Occipital lobe (tissue), 2 donors: ENCODE results near the gene ARHGDIG. TPM values are rescaled to one million over a fixed set of nuclear protein-coding genes. Genes with fewer than 3 reads are reported as not detected.
A peak's percentile ranks its signal among the peaks of the same experiment; 100 is the strongest.
"Not testable (repeated sequence)": the region's sequence is repeated elsewhere in the genome, so short reads cannot be mapped to it uniquely, and the experiment has no call there.

Experiments
- DNase-seq: peaks from one replicate; lab custom pipeline; 2025; lab: John Stamatoyannopoulos, UW
- total RNA-seq: library from RNA; depleted of rRNA; stranded (reverse); fragments of >200 nt; gene quantifications from one replicate; pipeline ENCODE4 v1.2.3, GENCODE V29; 2014

ARHGDIG gene
- total RNA-seq: 35.9 TPM

DNA sequence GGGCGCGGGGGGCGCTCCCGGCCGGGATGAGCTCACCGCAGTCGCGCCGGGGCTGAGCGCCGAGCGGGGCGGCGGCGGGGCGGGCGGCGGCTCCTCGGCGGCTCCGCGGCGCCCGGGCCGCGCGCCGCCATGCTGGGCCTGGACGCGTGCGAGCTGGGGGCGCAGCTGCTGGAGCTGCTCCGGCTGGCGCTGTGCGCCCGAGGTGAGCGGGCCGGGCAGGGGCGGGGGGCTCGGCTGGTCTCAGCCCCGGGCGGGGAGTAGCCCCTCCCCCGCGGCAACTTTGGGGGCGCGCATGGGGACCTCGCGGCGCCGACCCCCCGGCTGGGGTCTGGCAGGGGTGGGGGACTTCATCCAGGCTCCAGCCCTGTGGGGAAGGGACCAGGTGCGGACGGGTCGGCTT is at the start of gene ARHGDIG:
TSS of gene ARHGDIG (plus strand) at position 40 of the 400 bp plus-strand sequence. CDS start at position 130, 90 bp downstream.
- DNase-seq: no peak

DNA sequence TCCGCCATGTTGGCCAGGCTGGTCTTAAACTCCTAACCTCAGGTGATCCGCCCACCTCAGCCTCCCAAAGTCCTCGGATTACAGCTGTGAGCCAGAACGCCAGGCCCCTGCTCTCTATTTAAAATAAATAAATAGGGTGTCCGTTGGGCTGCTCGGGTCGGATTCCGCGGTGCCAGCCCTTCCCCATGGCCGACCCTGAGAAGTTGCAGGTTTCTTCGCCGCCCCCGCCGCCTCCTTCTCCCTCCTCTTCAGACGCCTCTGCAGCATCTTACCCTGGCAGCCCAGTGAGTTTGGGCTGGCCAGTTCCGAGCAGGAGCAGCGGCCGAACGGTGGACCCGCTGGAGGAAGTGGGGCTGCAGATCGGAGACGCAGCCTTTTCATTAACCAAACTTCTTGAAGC is 49.4 kb upstream of the ARHGDIG start:
- no peak for DNase-seq

DNA sequence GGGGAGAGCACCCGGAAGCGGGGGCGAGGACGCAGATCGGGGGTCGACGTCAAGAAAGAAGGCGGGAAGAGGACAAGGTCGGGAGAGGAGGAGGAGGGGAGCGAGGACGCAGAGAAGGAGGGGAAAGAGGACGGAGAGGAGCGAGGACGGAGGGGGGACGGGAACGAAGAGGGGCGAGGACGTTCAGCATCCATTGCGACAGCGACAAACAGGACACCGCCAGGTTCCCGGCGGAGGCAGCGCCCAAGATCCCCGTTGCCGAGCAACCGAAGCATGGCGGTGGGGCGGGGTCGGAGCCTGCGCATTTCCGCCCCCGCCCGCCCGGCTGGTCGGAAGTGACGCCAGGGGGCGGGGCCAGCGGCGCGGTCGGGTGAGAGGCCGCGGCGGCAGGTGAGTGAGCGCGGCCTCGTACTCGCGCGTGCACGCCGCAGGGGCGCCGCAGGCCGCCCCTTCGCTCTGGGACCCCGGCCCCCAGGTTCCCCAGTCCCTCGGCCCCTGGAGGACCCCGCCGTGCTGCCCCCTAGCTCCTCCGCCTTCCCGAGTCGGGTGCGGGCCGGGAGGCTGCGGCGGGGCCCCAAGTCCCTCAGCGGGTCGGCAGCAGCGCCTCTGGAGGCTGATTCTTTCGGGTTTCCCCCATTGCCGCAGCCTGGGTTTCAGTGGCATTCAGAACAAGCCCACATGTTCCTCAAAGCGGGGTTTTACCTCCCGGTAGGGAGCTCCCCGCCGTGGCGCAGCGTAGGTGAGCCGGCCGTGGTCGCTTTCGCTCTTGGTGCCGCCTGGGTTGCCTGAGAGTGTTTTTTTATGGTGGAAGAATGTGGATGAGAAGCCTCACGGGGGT is 45.7 kb upstream of the ARHGDIG start, which contains the start of gene FAM234A:
TSS of gene FAM234A (plus strand) at position 354 of the 838 bp plus-strand sequence. CDS start 19,593 bp downstream, outside the sequence.
- peak; percentile 87 for DNase-seq

DNA sequence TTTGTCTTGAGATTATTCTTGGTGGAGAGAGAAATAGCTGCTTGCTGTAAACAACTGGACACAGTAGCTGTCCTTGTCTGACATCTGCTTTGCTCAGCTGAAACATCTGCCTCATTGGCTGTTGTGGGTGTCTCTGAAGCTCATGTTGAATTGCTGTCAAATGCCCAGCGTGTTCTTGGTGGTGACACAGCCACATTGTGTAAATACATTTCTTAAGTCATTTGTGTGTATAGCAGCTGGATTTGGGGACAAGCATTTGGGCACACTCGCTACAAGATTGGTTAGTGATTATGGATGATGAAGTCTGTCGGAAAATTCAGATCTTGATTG is 40.5 kb upstream of the ARHGDIG start:
- peak; percentile 17 for DNase-seq

DNA sequence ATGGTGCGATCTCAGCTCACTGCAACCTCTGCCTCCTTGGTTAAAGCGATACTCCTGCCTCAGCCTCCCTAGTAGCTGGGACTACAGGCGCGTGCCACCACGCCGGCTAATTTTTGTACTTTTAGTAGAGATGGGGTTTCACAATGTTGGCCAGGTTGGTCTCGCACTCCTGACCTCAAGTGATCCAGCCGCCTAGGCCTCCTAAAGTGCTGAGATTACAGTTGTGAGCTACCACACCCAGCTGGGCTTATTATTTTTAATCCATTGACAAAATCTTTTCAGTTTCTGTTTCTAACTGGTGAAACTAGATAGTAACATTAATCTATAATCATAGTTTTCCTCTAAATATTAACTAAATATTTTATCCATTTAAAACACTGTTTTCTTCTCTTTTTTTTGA is 39.8 kb upstream of the ARHGDIG start:
- DNase-seq: no peak

DNA sequence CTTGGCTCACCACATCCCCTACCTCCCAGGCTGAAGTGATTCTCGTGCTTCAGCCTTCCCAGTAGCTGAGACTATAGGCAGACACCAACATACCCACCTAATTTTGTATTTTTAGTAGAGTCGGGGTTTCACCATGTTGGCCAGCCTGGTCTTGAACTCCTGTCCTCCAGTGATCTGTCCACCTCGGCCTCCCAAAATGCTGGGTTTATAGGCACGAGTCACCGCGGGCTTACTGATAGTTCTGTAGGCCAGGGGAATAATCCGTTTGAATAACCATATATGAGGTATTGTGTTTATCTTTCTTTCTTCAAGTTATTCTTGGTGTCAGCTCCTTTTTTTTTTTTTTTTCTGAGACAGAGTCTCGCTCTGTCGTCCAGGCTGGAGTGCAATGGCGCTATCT is 38.1 kb upstream of the ARHGDIG start:
- DNase-seq: no peak

DNA sequence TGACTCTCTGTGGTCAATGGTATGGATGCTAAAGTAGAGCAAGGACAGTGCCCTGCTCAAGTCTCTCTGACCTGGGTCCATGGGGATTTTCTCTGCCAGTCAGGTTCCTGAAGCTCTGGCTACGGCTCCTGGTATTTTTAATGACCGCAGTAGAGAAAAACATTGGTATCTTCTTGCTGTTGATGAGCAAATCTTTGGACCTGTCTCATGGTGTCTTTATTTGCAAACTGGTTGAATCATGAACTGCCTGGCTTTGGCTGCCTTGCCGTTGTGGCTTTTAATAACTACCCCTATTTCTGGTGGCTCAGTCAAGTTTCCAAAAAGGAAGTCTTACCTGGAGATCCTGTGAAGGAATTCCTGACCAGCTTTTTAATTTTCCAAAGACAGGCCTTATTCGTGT is 37.0 kb upstream of the ARHGDIG start:
- no peak for DNase-seq

DNA sequence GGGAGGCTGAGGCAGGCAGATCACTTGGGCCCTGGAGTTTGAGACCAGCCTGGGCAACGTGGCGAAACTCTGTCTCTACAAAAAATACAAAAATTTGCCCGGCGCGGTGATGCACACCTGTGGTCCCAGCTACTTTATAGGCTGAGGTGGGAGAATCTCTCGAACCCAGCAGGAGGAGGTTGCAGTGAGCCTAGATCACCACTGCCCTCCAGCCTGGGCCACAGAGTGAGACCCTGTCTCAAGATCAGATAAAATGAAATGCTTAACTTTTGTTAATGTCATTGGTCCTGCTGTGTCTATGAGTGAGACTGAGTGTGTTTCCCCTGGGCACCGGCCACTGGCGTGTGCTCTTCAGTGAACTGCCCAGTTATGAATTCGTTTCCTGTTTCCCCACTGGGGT is 35.3 kb upstream of the ARHGDIG start:
- no peak for DNase-seq

DNA sequence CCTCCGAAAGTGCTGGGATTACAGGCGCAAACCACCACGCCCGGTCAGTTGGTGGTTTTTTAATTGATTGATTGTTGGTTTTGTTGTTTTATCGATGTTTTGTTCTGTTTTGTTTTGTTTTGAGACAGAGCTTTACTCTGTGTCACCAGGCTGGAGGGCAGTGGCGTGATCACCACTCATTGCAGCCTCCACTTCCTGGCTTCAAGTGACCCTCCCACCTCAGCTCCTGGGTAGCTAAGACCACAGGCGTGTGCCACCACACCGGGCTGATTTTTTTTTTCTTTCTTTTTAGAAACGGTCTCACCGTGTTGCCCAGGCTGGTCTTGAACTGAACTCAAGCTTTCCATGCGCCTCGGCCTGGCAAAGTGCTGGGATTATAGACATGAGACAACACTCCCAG is 33.4 kb upstream of the ARHGDIG start:
- DNase-seq: no peak

DNA sequence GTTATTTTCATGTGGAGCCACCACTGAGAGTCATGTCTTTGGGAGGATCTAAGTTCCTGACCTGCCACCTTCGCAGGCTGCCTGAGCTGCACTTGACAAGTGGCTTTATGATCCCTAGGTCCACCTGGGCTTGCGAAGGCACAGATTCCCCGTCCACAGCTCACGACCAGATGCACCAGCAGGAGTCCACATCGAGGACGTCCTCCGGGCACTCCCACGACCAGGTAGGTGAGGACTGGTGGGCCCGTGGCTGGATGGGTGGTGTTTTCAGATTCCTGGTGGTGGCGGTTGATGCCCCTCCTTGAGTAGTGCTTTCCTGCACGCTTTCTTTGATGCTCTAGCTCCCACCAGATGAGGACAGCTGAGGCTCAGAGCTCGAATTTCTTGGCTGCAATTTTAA is 31.0 kb upstream of the ARHGDIG start:
- no peak for DNase-seq

DNA sequence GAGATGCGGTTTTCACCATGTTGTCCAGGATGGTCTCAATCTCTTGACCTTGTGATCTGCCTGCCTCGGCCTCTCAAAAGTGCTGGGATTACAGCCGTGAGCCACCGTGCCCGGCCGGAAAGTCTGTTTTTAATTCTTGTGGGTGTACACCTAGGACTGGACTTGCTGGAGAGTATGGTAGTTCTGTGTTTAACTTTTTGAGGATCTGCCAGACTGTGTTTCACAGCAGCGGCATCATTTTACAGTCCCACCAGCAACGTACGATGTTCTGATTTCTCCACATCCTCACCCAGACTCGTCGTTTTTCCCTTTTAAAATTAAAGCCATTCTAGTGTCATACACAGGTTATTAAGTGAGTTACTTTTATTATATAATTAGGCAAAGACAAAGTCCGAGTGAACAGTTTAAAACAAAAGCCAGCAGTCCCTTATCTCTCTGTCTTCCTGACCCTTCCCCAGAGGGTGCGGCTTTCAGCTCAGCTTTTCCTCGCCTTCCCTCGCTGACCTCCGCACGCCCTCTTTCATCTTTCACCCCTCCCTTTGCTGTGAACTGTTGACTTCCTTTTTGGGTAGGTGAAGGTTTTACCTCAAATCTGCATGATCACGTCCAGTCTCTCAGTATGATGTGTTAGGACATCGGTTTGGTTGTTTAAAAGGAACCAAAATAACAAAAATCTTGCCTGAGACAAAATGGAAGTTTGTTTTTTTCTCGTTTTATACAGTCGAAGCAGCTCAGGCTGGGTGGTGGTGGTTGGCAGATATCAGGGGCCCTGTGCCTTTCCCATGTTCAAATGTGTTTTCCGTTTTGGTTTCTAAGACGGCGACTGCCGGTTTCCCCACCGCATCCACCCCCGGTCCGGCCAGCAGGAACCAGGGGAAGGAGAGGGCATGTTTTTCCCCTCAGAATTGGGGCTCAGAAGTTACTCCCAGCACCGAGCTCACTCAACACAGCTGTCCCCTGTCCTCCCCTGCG is 27.7 kb upstream of the ARHGDIG start:
- no peak for DNase-seq

DNA sequence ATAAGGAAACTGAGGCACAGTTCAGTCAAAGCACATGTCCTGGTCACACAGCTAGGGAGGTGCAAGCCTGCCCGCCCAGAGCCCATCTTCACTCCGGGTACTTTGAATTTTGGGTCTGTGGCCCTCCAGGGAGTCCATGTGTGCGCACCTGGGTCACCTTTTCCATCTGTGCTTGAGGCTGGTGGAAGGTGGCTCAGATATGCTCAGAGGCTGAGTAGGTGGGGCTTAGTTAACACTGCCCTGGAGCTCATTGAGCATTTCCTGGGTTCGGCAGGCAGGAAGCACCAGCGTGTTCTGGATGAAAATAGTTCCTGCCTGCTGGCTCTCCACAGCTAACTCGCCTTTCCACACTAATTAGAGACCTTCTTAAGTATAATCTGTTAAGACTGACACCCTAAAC is 26.6 kb upstream of the ARHGDIG start:
- no peak for DNase-seq

DNA sequence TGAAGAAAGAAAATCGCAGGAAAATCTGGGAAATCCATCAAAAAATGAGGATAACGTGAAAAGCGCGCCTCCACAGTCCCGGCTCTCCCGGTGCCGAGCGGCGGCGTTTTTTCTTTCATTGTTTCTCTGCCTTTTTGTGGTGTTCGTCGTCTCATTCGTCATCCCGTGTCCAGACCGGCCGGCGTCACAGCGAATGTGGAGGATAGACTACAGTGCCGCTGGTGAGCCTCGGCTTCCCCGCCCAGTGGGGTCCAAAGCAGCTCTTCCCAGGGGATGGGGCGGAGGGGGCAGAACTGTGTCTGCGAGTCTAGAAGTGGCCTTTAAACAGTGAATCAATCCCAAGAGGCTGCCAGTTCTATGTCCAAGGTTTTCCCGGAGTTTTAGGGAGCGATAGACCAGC is 25.9 kb upstream of the ARHGDIG start:
- no peak for DNase-seq

DNA sequence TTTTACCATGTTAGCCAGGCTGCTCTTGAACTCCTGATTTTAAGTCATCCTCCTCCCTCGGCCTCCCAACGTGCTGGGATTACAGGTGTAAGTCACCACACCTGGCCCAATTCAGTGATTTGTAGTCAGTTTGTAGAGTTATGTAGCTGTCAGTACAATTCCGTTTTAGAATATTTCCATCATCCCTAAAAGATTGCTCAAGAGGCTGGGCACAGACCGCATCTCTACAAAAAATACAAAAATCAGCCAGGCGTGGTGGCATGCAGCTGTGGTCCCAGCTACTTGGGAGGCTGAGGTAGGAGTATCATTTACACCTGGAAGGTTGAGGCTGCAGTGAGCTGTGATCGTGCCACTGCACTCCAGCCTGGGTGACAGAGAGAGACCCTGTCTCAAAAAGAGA is 25.2 kb upstream of the ARHGDIG start:
- DNase-seq: no peak

DNA sequence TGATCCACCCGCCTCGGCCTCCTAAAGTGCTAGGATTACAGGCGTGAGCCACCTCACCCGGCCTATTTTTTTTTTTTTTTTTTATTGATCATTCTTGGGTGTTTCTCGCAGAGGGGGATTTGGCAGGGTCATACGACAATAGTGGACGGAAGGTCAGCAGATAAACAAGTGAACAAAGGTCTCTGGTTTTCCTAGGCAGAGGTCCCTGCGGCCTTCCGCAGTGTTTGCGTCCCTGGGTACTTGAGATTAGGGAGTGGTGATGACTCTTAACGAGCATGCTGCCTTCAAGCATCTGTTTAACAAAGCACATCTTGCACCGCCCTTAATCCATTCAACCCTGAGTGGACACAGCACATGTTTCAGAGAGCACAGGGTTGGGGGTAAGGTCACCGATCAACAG is 22.3 kb upstream of the ARHGDIG start:
- not testable (repeated sequence) for DNase-seq

DNA sequence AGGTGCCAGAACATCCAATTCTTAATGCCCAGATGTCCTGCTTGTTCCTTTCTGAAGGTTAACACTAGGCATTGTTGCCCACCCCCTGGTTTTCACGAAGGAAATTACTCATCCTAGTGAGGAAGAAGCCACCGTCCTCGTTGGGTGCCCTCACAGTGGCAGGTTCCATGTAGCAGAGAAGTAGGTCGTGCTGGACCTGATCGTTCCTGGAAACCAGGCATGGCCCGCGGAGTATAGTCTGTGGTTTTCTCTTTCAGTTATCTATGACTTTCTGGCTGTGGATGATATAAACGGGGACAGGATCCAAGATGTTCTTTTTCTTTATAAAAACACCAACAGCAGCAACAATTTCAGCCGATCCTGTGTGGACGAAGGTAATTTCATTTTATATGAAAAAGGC is 21.2 kb upstream of the ARHGDIG start:
- DNase-seq: no peak

DNA sequence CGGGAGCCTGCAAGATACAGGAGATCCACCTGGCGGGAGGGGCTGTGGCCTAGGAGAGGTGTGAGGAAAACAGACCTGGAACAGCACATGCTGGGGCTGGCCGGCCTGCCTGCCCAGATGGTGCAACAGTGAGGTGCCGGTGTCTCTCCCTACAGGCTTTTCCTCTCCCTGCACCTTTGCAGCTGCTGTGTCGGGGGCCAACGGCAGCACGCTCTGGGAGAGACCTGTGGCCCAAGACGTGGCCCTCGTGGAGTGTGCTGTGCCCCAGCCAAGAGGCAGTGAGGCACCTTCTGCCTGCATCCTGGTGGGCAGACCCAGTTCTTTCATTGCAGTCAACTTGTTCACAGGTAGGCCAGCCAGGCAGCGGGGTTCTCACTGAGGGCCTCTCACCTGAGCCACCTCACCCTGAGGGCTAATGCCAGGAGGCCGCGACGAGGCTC is 20.6 kb upstream of the ARHGDIG start:
- DNase-seq: no peak

DNA sequence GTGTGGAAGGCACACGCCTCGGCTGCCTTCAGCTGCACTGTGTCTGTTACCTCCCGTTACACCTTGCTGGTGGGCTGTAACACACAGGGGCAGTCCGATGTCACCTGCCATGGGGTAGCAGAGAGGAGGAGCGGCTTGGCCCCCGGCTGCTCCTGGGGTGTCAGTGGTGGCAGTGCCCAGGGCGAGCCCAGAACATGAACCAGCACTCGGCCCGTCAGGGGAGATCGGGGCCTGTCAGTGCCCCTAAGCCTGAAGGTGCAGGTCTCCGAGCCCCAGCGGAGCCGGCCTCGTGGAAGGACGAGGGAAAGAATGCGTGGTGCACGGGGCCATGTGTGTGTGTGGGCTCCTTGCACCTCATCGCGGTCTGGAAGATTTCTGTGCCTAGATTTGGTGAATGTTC is 20.1 kb upstream of the ARHGDIG start:
- DNase-seq: no peak

DNA sequence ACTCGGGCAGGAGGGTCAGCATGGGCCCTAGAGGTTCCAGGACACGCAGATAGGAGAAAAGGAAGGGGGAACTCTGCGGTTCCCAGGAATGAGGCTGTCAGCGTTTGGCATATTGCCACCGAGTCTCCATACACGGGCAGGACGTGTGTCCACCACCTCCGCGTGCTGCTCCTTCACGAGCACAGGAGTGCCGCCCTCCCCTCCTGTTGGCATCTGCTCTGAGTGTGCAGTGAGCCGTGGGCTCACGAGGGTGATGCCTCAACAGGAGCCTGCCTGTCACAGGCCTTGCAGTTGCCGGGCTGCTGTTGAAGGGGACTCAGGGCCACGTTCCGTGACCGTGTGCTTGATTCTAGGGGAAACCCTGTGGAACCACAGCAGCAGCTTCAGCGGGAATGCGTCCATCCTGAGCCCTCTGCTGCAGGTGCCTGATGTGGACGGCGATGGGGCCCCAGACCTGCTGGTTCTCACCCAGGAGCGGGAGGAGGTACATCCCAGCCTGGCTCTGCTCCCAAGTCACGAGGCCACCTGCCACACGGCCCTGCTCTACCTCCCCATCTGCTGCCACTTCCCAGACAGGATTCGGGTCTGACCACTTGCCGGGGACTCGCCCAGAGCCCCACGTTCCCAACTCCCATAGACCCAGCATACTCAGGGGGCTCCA is 19.2 kb upstream of the ARHGDIG start:
- DNase-seq: no peak

DNA sequence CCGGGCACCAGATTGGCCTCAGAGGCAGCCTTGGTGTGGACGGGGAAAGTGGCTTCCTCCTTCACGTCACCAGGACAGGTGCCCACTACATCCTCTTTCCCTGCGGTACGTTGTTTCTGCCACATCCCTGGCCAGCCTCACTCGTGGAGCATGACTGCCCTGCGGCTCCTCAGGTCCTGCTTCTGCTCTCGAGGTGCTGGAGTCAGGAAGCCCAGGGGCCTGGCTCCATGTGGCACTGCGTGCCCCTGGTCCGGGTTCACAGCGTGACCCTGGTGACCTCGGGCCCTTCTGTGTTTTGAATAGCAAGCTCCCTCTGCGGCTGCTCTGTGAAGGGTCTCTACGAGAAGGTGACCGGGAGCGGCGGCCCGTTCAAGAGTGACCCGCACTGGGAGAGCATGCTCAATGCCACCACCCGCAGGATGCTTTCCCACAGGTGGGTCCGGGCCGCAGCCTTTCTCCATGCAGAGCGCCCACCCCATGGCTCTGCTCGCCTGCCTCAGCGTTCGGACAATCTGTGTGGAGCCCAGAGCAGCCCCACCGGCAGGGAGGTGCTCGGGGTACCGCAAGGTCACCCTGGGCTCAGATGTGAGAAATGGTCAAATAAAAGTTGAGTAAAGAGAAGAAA is 18.2 kb upstream of the ARHGDIG start:
- no peak for DNase-seq

DNA sequence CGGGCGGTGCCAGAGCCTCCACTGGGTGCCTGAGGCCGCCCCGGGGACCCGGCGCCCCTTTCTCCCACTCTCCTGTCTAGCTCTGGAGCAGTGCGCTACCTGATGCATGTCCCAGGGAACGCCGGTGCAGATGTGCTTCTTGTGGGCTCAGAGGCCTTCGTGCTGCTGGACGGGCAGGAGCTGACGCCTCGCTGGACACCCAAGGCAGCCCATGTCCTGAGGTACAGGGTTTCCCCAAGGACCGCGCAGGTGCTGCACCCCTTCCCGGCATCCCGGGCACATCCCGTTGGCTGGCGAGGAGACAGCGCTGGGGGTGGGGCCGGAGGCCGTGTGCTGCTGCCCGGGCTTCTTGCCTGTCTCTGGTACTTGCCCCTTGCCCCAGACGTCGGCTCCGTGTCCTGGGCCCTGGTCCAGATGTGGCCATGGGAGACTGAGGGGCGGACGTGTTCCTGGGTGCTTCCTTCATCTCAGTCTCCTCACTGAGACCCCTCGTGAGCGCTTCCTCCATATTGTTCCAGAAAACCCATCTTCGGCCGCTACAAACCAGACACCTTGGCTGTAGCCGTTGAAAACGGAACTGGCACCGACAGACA is 17.1 kb upstream of the ARHGDIG start:
- DNase-seq: no peak
